Skeletal muscle cell (primary cell): ENCODE measurements around the gene IPCEF1.

Experiments
- DNase-seq: peaks from one replicate; pipeline ENCODE4 v3.0.0-alpha.2; 2010; ENCODE audit warnings: low read depth
- H3K4me3 ChIP-seq: 2 replicates; pipeline ENCODE4 v1.5.1; 2011; ENCODE audit warnings: low read depth, mild to moderate bottlenecking, control low read depth, low read length, moderate library complexity

The IPCEF1 gene

DNA sequence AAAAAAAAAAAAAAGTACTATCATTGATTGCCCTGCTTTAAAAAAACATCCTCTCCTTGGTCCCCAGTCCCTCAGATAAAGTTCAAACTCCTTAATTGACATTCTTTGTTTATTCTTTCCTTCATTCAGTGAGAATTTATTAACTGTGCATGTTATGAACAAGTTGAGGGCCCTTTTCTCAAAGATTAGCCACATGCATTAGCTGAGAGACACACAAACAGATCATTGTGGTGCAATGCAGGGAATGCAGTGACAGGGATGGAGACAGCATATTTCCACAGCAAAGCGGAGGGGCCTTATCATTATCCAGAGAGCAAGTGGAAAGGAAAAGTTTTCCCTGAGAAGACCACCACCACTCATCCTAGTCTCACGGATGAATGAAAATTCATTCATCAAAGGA lies 21.9 kb upstream of the IPCEF1 start:
- DNase-seq: no peak
- H3K4me3 ChIP-seq: no peak overlapping the region

DNA sequence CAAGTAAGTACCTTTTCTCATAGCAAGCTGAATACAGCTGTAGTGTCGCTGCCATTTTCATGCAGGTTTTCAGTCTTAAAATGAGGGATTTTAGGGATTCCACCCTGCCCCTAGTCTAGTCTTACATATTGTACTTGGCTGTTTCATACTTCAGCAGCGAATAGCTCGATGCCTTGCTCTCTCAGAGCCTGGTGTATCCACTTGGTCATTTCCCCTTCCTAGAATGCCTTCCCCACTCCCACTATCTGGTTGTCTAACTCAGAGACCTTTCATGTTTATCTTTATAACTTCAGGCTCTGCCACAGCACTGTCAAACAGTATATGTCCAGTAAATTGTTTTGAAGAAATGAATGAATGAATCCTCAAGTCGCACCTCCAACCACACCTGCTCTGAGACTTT lies 21.1 kb upstream of the IPCEF1 start:
- DNase-seq: no peak
- no peak overlapping the region for H3K4me3 ChIP-seq

DNA sequence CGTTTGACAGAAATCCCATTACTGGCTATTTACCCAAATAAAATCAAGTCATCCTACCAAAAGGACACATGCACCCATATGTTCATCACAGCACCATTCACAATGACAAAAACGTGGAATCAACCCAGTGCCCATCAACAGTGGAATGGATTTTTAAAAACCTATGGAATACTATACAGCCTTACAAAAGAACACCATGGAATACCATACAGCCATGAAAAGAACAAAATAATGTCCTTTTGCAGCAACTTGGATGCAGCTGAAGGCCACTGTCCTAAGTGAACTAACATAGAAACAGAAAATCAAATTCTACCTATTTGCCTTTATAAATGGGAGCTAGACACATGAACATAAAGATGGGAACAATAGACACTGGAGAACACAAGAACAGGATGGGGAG lies 17.4 kb upstream of the IPCEF1 start:
- H3K4me3 ChIP-seq: no peak overlapping the region
- DNase-seq: no peak

DNA sequence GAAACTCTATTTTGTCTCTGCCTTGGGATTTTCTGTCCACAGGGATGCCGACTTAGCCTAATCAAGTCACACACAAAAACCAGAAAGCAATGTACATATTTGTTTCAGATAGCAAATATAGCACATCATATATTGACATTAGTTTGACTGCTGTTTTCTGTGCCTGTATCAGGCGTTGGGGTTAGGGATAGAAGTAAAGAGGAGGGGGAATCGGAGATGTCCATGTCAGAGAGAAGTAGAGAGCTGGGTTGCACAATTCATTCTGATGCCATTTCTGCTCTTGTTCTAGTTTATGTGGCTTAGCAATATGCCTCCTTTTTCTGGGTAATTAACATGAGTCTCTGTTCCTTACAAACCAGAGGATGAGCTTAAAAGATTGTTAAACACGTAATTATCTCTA lies 14.7 kb upstream of the IPCEF1 start:
- DNase-seq: no peak
- H3K4me3 ChIP-seq: no peak overlapping the region

DNA sequence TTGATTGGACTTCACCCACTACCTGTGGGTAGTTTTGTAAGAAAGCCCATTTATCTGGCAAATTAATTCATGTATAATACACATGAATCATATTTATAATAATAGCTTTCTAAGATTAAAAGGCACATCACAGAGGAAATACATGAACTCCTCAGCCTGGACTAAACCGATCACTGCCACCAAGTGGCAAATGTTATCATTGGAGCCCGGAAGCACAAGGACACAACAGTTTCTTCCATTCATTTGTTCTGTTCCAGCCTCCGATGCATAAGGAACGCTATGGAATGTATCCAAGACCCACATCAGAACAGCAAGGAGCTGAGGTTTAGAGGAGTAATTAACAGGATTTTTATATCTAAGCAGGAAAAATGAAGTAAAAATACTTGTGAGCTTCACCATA lies 13.9 kb upstream of the IPCEF1 start:
- no peak overlapping the region for H3K4me3 ChIP-seq
- no peak for DNase-seq

DNA sequence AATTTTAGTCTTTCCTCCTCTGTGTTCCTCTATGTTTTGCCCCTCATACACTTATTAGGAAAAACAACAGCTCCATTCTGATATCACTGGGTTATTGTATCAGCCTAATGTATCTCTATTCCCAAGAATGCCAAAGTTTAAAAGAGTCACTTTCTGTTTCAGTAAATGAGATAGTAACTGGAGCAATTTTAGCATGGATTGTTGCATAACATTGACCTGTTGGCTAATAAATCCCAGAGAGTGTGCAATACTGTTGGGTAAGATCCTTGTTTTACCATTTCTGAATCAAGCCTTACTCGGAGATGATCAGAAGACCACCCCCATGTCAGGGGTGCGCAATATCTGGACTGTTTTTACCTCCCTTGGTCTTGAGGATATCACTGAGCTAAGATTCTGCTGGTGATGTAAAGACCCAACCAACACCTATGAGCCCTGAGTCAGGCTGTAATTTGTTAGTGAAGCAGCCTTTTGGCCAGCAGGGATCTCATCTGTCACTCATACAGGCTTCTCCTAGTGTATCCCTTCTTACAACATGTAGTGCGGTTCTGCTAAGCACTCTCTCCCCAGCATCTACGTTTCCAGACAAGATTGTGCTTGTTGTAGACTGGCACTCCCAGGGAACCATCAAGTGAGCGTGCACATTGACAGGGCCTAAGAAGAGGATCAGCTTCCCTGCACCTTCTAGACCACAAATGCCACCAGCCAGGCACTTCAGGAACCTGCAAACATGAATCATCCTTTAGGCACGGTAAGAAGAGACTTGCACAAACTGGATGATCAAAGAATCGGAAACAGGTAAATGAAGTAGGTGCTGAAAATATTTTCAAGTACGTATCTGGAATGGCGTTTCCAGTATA lies 11.5 kb upstream of the IPCEF1 start:
- DNase-seq: no peak
- H3K4me3 ChIP-seq: no peak overlapping the region

DNA sequence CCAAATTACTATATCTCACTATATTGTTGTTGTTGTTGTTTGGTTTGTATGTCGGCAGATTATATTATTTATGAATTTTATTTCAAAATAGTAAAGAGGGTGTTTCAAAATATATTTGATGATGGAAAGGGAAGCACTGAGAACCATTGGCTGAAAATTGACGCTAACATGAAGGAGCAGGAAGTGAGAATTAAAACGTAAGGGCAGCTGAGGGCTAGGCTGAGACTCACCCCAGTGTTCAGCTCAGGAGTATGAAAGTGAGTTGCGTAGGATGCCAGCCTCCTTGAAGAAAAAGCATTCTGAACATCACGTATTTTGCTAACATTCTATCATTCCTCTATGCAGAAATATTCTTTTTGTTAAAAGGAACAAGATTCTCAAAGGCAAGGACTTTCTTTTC lies 10.7 kb upstream of the IPCEF1 start:
- DNase-seq: no peak
- H3K4me3 ChIP-seq: no peak overlapping the region

DNA sequence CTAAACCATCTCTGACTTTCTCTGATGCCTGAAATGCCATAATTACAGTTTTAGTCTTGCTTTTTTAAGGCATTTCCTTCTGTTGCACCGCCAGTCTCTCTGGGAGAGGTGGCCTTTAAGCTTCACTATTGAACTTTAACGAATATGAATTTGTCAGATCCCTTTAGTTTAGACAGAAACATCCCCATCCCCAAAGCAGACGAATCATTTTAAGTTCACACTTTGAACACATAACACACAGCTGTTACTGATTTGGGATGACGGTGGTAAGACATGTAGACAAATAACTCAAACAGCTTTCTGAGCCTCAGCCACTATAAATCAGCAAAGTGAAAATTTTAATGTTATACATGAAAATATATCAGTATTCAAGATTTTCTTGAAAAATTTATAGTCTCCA lies 7.2 kb upstream of the IPCEF1 start:
- no peak for DNase-seq
- no peak overlapping the region for H3K4me3 ChIP-seq

DNA sequence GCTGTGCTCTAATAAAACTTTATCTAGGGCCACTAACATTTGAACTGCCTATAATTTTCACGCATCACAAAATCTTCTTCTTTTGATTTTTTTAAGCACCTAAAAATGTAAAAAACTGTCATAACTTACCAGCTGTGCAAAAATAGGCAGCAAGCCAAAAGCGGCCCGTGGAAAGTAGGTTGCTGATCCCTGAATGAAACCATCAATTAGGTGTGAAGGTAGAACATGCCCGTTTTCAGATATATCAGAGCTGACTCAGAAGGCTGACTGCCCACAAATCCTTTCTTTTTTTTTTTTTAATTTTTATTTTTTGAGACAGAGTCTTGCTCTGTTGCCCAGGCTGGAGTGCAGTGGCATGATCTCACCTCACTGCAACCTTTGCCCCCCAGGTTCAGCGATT lies 4.9 kb upstream of the IPCEF1 start:
- DNase-seq: no peak
- H3K4me3 ChIP-seq: no peak overlapping the region

DNA sequence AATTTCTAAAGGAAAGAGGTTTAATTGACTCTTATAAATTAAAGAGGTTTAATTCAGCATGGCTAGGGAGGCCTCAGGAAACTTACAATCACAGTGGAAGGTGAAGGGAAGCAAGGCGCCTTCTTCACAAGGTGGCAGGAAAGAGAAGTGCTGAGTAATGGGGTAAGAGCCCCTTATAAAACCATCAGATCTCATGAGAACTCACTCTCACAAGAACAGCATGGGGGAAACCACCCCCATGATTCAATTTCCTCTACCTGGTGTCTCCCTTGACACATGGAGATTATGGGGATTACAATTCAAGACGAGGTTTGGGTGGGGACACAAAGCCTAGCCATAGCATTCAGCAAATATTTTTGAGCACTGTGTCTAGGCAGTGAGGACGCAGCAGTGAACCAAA lies 3.9 kb upstream of the IPCEF1 start:
- DNase-seq: no peak

DNA sequence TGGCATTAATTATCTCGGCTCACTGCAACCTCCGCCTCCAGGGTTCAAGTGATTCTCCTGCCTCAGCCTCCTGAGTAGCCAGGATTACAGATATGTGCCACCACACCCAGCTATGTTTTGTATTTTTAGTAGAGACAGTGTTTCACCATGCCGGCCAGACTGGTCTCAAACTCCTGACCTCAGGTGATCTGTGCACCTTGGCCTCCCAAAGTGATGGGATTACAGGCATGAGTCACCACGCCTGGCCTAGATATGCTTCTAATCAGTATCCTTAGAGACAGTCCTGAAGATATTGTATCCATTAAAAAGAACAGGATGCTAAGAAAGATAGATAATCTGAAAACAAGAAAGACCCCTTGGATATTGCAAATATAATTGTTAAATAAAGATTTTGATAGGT lies 3.1 kb upstream of the IPCEF1 start:
- no peak for DNase-seq
- no peak overlapping the region for H3K4me3 ChIP-seq

More for the DNA sequence above, 3.9 kb upstream of the IPCEF1 start:
- no peak overlapping the region for H3K4me3 ChIP-seq

DNA sequence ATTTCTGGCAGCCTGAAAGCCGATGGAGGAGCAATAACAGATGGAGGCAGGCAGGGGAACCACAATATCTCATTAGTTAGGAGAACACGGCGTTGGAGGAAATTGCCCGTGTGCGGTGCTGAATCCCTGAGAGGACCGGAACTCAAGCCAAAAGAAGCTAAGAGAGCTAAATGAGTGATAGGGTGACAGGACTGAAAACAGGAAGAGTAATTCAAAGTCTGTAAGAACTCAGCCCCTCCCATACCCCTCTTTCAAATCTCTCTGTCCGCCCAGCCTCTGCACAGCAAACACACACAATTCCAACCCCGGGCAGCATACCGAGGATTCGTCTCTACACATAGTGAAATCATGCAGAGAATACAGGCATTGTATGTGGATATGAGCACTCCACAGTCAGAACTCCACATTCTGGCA lies 2.6 kb upstream of the IPCEF1 start:
- no peak overlapping the region for H3K4me3 ChIP-seq
- DNase-seq: no peak

DNA sequence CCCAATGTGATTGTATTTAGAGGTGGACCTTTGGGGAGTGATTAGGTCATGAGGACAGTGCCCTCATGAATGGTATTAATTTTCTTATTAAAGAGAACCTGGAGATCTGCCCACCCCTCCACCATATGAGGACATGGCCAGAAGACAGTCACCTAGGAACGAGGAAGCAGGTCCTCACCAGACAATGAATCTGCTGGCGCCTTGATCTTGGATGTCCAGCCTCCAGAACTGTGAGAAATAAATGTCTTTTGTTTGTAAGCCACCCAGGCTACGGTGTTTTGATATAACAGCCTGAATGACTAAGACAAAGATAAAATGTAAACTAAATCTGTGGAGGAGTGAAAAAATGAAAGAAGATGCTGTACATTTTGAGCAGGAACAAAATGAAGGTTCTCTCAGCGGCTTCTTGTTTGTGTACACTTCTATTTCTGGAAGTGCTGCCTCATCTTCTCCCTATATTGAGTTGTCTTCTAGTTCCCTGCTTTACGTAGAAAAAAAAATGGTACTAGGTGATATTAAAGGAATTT lies 1.5 kb upstream of the IPCEF1 start:
- no peak for DNase-seq
- no peak overlapping the region for H3K4me3 ChIP-seq

DNA sequence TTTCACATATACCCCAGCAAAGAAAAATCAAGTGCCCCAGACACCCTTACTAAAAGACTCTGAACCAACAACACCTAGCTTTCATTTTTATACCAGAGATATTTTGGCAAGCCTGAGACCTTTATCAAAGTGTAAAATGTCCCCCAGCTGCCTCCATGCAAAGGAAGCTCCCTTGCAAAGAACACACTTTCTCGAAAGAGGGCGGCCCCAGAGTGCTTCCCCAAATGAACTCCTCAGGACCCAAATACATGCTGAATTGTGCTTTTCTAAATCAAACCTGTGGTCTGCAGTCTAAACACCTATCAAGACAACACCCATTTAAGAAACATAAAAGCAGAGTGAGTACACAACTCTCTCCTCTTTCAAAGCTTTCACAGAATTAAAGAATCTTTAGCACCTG lies 490 bp downstream of the IPCEF1 start:
- DNase-seq: no peak
- no peak overlapping the region for H3K4me3 ChIP-seq

DNA sequence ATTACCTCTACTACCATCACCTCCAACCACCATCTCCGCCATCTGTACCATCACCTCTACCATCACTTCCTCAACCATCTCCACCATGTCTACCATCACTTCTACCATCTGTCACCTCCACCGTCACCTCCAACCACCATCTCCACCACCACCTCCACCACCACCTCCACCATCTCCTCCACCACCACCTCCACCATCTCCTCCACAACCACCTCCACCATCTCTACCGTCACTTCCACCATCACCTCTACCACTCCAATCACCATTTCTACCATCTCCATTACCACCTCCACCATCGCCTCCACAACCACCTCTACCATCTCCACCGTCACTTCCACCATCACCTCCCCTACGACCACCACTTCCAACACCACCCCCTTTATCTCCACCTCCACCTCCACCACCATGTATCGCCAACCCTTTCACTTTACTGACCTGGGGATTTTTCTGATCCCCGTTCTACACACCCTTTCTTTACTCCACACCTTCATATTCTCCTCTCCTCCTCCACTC lies 2.3 kb downstream of the IPCEF1 start:
- DNase-seq: no peak
- H3K4me3 ChIP-seq: no peak overlapping the region

DNA sequence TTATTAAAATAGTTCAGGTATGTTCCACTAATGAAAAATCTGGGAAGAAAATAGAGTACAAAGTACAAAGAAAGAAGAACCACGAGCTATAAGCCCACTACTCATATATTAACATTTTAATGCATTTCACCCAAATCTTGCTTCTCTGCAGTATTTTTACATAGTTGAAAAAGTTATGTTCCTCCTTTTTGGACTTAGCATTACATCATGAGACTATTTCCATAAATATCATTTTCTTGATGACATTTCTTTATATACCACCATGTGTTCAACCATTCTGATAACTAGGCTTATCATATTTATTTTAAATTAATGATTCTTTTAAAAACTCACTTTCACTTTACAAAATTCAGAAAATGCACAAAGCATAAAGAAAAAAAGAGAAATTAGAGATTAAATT lies 3.0 kb downstream of the IPCEF1 start:
- no peak overlapping the region for H3K4me3 ChIP-seq
- no peak for DNase-seq

DNA sequence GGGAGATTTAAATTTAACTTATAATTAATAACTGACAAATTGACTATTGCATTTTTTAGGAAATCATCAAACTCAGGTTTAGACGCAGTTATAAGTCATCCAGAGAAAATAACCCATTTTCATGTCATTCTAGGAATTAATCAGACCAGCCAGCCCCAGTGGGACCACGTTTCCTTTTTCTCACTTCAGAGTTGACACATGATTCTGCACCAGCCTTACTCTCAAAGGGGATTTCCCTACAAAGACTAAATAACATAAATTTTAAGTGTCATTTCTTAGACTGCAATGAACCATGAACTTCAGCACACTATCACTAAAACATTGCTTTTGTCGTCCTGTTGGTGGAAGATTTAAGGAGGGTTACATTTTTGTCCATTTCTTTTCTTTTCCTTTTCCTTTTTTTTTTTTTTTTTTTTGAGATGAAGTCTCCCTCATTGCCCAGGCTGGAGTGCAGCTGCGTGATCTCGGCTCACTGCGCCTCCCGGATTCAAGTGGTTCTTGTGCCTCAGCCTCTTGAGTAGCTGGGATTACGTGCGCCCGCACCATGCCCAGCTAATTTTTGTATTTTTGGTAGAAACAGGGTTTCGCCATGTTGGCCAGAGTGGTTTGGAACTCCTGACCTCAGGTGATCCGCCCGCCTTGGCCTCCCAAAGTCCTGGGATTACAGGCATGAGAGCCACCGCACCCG lies 3.6 kb downstream of the IPCEF1 start:
- no peak for DNase-seq
- no peak overlapping the region for H3K4me3 ChIP-seq

DNA sequence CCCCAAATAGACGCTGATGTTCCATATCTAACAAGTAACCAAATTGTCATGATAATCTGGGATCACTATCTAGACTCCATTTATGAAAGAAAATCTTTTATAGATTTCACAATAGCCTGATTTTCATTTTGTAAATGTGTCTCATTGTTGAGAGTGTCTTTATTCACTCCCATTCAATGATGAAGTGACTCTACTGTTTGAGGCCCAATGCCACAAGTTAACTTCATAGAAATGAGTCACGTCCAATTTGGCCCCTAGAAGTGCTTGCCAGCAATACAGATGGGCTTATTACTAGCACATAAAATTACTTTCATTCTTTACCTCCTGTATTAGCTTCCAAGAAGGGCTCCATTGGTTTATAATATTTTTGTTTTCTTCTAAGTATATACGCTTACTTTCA lies 6.3 kb downstream of the IPCEF1 start:
- H3K4me3 ChIP-seq: no peak overlapping the region

DNA sequence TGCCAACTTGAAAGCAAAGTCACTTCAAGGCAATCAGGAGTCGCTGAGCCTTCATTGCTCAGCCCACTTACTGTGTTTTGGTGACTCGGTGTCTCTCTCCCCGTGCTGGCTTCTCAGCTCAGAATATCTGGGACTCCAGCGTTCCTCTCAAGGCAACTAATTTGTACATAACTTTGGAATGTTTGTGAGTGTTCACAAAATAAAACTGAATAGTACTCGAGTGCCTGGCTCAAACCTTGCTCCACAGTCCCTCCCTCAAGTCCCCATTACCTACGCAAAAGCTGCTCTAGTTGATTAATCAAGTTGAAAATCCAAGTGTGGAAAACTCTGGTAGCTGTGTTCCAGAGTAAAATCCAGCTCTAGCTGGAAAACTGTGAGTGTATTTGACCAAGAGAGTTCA lies 8.6 kb downstream of the IPCEF1 start:
- no peak for DNase-seq
- H3K4me3 ChIP-seq: no peak overlapping the region

More for the DNA sequence above, 6.3 kb downstream of the IPCEF1 start:
- no peak for DNase-seq

DNA sequence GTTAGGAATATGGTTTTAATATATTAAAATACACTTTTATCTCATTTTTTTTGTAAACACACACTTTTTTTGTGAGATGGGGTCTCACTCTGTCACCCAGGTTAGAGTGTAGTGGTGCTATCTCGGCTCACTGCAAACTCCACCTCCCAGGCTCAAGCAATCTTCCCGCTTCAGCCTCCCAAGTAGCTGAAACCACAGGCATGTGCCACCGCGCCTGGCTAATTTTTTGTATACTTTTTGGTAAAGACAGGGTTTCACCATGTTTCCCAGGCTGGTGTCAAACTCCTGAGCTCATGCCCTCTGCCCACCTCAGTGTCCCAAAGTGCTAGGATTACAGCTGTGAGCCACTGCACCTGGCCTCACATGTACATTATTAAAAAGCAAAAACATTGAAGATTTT lies 10.8 kb downstream of the IPCEF1 start:
- no peak for DNase-seq
- no peak overlapping the region for H3K4me3 ChIP-seq
